HG02678 (cell line): Measurements from ENCODE around the gene ZBTB7C.

ENCODE experiments used
- ATAC-seq: cut with Tn5 transposase; IDR thresholded peaks from one replicate; pipeline ENCODE4 v1.9.1; 2021; ENCODE audit warnings: mild to moderate bottlenecking, moderate library complexity; ENCODE audit not compliant: unreplicated experiment

The ZBTB7C gene

GRCh38 chr18:48171490-48172188 is 237.5 kb downstream of the ZBTB7C start:
- no peak for ATAC-seq

GRCh38 chr18:48170651-48171050 is 238.5 kb downstream of the ZBTB7C start:
- ATAC-seq = no peak

- ATAC-seq = no peak
These were observed 240.3 kb downstream of the ZBTB7C start for GRCh38 chr18:48168861-48169260.

GRCh38 chr18:48167897-48168253 is 241.3 kb downstream of the ZBTB7C start:
- ATAC-seq = no peak

GRCh38 chr18:48166336-48166875 is 242.8 kb downstream of the ZBTB7C start:
- no peak for ATAC-seq

GRCh38 chr18:48165111-48165866 is 243.9 kb downstream of the ZBTB7C start:
- ATAC-seq = no peak

GRCh38 chr18:48164701-48165100 is 244.5 kb downstream of the ZBTB7C start:
- ATAC-seq = no peak

- ATAC-seq = no peak
These were observed 245.1 kb downstream of the ZBTB7C start for GRCh38 chr18:48164116-48164515.

GRCh38 chr18:48163738-48164115 is 245.5 kb downstream of the ZBTB7C start:
- no peak for ATAC-seq

GRCh38 chr18:48162956-48163737 is 246.0 kb downstream of the ZBTB7C start:
- ATAC-seq = no peak

- peak; percentile 22 for ATAC-seq
These were observed 247.1 kb downstream of the ZBTB7C start for GRCh38 chr18:48161911-48162698.

- ATAC-seq = peak; percentile 85
These were observed 247.8 kb downstream of the ZBTB7C start for GRCh38 chr18:48161191-48161910.

GRCh38 chr18:48160622-48161021 is 248.6 kb downstream of the ZBTB7C start:
- no peak for ATAC-seq

- no peak for ATAC-seq
These were observed 249.4 kb downstream of the ZBTB7C start for GRCh38 chr18:48159816-48160215.

- no peak for ATAC-seq
These were observed 250.5 kb downstream of the ZBTB7C start for GRCh38 chr18:48158721-48159120.

GRCh38 chr18:48157956-48158355 is 251.2 kb downstream of the ZBTB7C start:
- ATAC-seq = no peak

- no peak for ATAC-seq
These were observed 253.3 kb downstream of the ZBTB7C start for GRCh38 chr18:48155856-48156255.

GRCh38 chr18:48154828-48155227 is 254.4 kb downstream of the ZBTB7C start:
- no peak for ATAC-seq

GRCh38 chr18:48153613-48154481 is 255.3 kb downstream of the ZBTB7C start:
- ATAC-seq = no peak
